Gastrocnemius medialis (tissue), 4 donors: ENCODE measurements around the gene INPP5E.

Experiments used
- CTCF ChIP-seq, 5 experiments: fragments of 450-650 bp in 3 of 5; fragments of 200-600 bp in 2 of 5; sonication (generic) in 2 of 5; IDR thresholded peaks in 4 of 5; conservative IDR thresholded peaks in 1 of 5; 1 replicate in 4 of 5; 2 replicates in 1 of 5; pipeline ENCODE4 v1.5.1; 2016 to 2019; ENCODE audit warnings: antibody characterized with exemption in 5 of 5, mild to moderate bottlenecking in 3 of 5, moderate library complexity in 3 of 5
- POLR2A ChIP-seq, 2 donors: fragments of 450-650 bp; IDR thresholded peaks; one replicate each; pipeline ENCODE4 v1.6.1; 2017; ENCODE audit warnings: antibody characterized with exemption in 2 of 2, mild to moderate bottlenecking in 2 of 2, moderate library complexity in 2 of 2

GRCh38 chr9:136403538-136403914, 36.1 kb downstream of the INPP5E start:
- TF ChIP-seq CTCF (IDR thresholded peaks at IDR 0.05 in 4 of 5, conservative IDR thresholded peaks at IDR 0.05 in 1 of 5) (no peak), POLR2A (IDR thresholded peaks at IDR 0.05) (no peak)
